Small intestine (tissue), 7 donors: ENCODE data around the gene GIMAP8. TPM values are rescaled to one million over a fixed set of nuclear protein-coding genes. Genes with fewer than 3 reads are reported as not detected.
"Not testable (repeated sequence)": the region's sequence is repeated elsewhere in the genome, so short reads cannot be mapped to it uniquely, and the experiment has no call there.

ENCODE experiments used
- DNase-seq, 2 donors: peaks; one replicate each; pipeline versions ENCODE4 v3.0.0 to v3.0.0-alpha.2; 2013
- FAIRE-seq: peaks from 2 replicates; lab custom pipeline; 2012; peaks lifted over from hg19 to GRCh38; lab: Jason Lieb, UNC
- H3K27ac ChIP-seq, 3 donors: one replicate each; pipeline ENCODE4 v1.5.1; 2013; ENCODE audit warnings: low read length in 2 of 3, mild to moderate bottlenecking in 2 of 3, control low read depth in 1 of 3, inconsistent platforms in 1 of 3, low read depth in 1 of 3, moderate library complexity in 1 of 3
- H3K27me3 ChIP-seq, 3 donors: one replicate each; pipeline ENCODE4 v1.6.1; 2013; ENCODE audit warnings: low read length in 3 of 3, inconsistent platforms in 1 of 3; ENCODE audit not compliant: control insufficient read depth in 3 of 3, insufficient read depth in 3 of 3
- H3K36me3 ChIP-seq, 3 donors: one replicate each; pipeline ENCODE4 v1.6.1; 2013; ENCODE audit warnings: low read length in 3 of 3, inconsistent platforms in 1 of 3, low read depth in 1 of 3, mild to moderate bottlenecking in 1 of 3, moderate library complexity in 1 of 3; ENCODE audit not compliant: control insufficient read depth in 3 of 3, insufficient read depth in 2 of 3
- H3K4me1 ChIP-seq, 3 donors: one replicate each; pipeline ENCODE4 v1.6.1; 2013; ENCODE audit warnings: low read length in 2 of 3, inconsistent platforms in 1 of 3, low read depth in 1 of 3, mild to moderate bottlenecking in 1 of 3, moderate library complexity in 1 of 3; ENCODE audit not compliant: control insufficient read depth in 3 of 3, insufficient read depth in 2 of 3
- H3K4me3 ChIP-seq, 3 donors: one replicate each; pipeline ENCODE4 v1.5.1; 2013; ENCODE audit warnings: low read length in 3 of 3, control low read depth in 1 of 3, inconsistent platforms in 1 of 3, low read depth in 1 of 3, mild to moderate bottlenecking in 1 of 3, moderate library complexity in 1 of 3
- H3K9me3 ChIP-seq, 2 donors: one replicate each; pipeline ENCODE4 v1.6.1; 2013; ENCODE audit warnings: low read depth in 1 of 2, low read length in 1 of 2; ENCODE audit not compliant: control insufficient read depth in 2 of 2, insufficient read depth in 1 of 2
- WGBS, 3 donors: extraction: QIAGEN DNeasy Blood & Tissue Kit; methylation state at CpG; one replicate each; pipeline ENCODE4 v1.1.7; 2013; 5-methylcytosine and 5-hydroxymethylcytosine counted together
- polyA plus RNA-seq, 4 donors: library from polyadenylated mRNA; stranded (reverse) in 3 of 4; unstranded in 1 of 4; fragments of 200-250 nt in 3 of 4; fragments of 120-200 nt in 1 of 4; gene quantifications; one replicate each; pipeline versions ENCODE4 v1.2.1 to v1.2.3, GENCODE V29; 2013
- donor health status: healthy with polysubstance abuse.
- donor health status: control.
- donor health status: control.
- donor health status: Bipolar disorder and iron deficiency.
- donor health status: healthy.

Gene GIMAP8
- polyA plus RNA-seq, 4 donors: 0.67 to 14.0 (median 4.1) TPM

GRCh38 chr7:150511048-150511447, 60.6 kb downstream of the GIMAP8 start:
- no peak for DNase-seq
- H3K9me3 ChIP-seq: no peaks in the 10 kb centered on the region
- no peak for FAIRE-seq
- no peak overlapping the region for H3K27ac ChIP-seq
- H3K27me3 ChIP-seq: no peaks in the 10 kb centered on the region
- no peaks in the 10 kb centered on the region for H3K4me1 ChIP-seq
- 63 to 71% (median 67%) methylated on average over 2 of the region's 2 CpGs for WGBS, 3 donors
- H3K4me3 ChIP-seq: no peak overlapping the region
- no peaks in the 10 kb centered on the region for H3K36me3 ChIP-seq

- H3K36me3 ChIP-seq: no peaks in the 10 kb centered on the region
- H3K4me3 ChIP-seq: no peak overlapping the region
- 94 to 96% (median 95%) methylated on average over 17 of the region's 17 CpGs for WGBS, 3 donors
- FAIRE-seq (no peak), DNase-seq (no peak)
- no peaks in the 10 kb centered on the region for H3K9me3 ChIP-seq
- no peaks in the 10 kb centered on the region for H3K4me1 ChIP-seq
- H3K27ac ChIP-seq: peak overlapping the region in 1 of 3 donors; percentile 93
- no peaks in the 10 kb centered on the region for H3K27me3 ChIP-seq
Measured at GRCh38 chr7:150513758-150514157, 63.3 kb downstream of the GIMAP8 start.

DNA sequence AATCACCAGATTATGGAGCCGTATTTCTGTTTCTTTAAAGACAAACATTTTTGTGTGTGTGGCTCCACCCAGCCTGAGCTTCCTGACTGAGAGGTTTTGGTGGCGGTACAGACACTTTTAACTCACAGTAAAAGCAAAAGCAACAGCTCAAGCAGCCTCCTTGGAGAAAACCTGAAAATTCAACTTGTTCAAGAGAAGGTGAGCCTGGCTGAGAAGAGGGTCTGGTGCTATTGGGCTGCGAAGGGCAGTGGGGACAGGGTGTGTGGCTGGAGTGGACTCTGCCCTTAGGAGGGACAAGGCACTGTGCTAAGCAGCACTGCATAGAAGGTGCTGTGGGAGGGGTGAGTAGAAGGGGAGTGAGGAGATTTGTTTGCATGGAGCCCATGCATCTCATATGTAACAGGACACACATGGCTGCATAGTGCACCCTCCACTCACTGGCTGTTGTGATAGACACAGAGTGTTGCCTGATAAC, 64.4 kb downstream of the GIMAP8 start, which contains the start of gene GIMAP7:
TSS of gene GIMAP7 (plus strand) at position 125 of the 475 bp plus-strand sequence. CDS start 5,103 bp downstream, outside the sequence.
- Histone ChIP-seq H3K36me3 (no peaks in the 10 kb centered on the region), H3K9me3 (no peaks in the 10 kb centered on the region), H3K4me3 (peak within 1 kb of the TSS; percentile 32 to 54 (median 35)), H3K27me3 (no peaks in the 10 kb centered on the region), H3K4me1 (no peaks in the 10 kb centered on the region), H3K27ac (peak within 1 kb of the TSS; percentile 60 to 93 (median 63))
- WGBS, 3 donors: 22% methylated on average over 3 of the region's 3 CpGs
- no peak for FAIRE-seq
- peak; percentile 9 to 48 for DNase-seq

- WGBS, 3 donors: 61 to 77% (median 61%) methylated on average over 11 of the region's 11 CpGs
- Histone ChIP-seq H3K36me3 (no peaks in the 10 kb centered on the region), H3K27ac (peak overlapping the region; percentile 60 to 93 (median 63)), H3K4me3 (peak overlapping the region; percentile 32 to 54 (median 35)), H3K4me1 (no peaks in the 10 kb centered on the region), H3K9me3 (no peaks in the 10 kb centered on the region), H3K27me3 (no peaks in the 10 kb centered on the region)
- FAIRE-seq (no peak), DNase-seq (no peak)
Measured at GRCh38 chr7:150515248-150516147, 65.1 kb downstream of the GIMAP8 start.

- no peak for FAIRE-seq
- H3K4me3 ChIP-seq: peak overlapping the region in 1 of 3 donors; percentile 36
- H3K36me3 ChIP-seq: no peaks in the 10 kb centered on the region
- H3K9me3 ChIP-seq: no peaks in the 10 kb centered on the region
- H3K27me3 ChIP-seq: no peaks in the 10 kb centered on the region
- peak overlapping the region in 2 of 3 donors; percentile 41 to 67 for H3K27ac ChIP-seq
- WGBS, 3 donors: 65 to 87% (median 73%) methylated on average over 1 of the region's 1 CpG
- H3K4me1 ChIP-seq: no peaks in the 10 kb centered on the region
- DNase-seq: no peak
Measured at GRCh38 chr7:150516956-150517745, 66.7 kb downstream of the GIMAP8 start.

- Histone ChIP-seq H3K36me3 (no peaks in the 10 kb centered on the region), H3K27me3 (no peaks in the 10 kb centered on the region), H3K4me3 (no peak overlapping the region), H3K27ac (no peak overlapping the region), H3K9me3 (no peaks in the 10 kb centered on the region), H3K4me1 (no peaks in the 10 kb centered on the region)
- FAIRE-seq (no peak), DNase-seq (no peak)
- 31 to 57% (median 56%) methylated on average over 2 of the region's 2 CpGs for WGBS, 3 donors
Measured at GRCh38 chr7:150519310-150519709, 68.9 kb downstream of the GIMAP8 start.

DNA sequence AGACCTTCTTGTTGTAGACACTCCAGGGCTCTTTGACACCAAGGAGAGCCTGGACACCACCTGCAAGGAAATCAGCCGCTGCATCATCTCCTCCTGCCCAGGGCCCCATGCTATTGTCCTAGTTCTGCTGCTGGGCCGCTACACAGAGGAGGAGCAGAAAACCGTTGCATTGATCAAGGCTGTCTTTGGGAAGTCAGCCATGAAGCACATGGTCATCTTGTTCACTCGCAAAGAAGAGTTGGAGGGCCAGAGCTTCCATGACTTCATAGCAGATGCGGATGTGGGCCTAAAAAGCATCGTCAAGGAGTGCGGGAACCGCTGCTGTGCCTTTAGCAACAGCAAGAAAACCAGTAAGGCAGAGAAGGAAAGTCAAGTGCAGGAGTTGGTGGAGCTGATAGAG, 69.7 kb downstream of the GIMAP8 start:
- WGBS, 3 donors: 66 to 78% (median 75%) methylated on average over 8 of the region's 8 CpGs
- Histone ChIP-seq H3K27ac (peak overlapping the region in 1 of 3 donors; percentile 37), H3K4me3 (peak overlapping the region in 1 of 3 donors; percentile 22), H3K4me1 (no peaks in the 10 kb centered on the region), H3K36me3 (no peaks in the 10 kb centered on the region), H3K27me3 (no peaks in the 10 kb centered on the region), H3K9me3 (no peaks in the 10 kb centered on the region)
- no peak for FAIRE-seq
- no peak for DNase-seq

DNA sequence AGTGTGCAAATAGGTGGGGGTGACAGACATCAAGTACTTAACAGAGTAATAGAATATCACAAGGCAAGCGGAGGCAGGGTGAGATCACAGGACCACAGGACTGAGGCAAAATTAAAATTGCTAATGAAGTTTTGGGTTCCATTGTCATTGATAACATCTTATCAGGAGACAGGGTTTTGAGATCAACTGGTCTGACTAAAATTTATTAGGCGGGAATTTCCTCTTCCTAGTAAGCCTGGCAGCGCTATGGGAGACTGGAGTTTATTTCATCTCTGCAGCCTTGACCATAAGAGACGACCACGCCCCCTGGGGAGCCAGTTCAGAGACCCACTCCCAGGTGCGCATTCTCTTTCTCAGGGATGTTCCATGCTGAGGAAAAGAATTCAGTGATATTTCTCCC, 72.5 kb downstream of the GIMAP8 start:
- not testable (repeated sequence) for H3K27me3 ChIP-seq, H3K4me1 ChIP-seq, H3K4me3 ChIP-seq, H3K9me3 ChIP-seq, DNase-seq, H3K27ac ChIP-seq, FAIRE-seq, H3K36me3 ChIP-seq
- WGBS, 3 donors: 64 to 69% (median 66%) methylated on average over 6 of the region's 6 CpGs
